GM12878 (cell line): ENCODE measurements around the gene AP1AR. TPM values are rescaled to one million over a fixed set of nuclear protein-coding genes. Genes with fewer than 3 reads are reported as not detected.

Experiments
- CBFB ChIP-seq: IDR thresholded peaks from 2 replicates; pipeline ENCODE4 v1.6.1; 2016; ENCODE audit warnings: antibody characterized with exemption, low read depth
- CREM ChIP-seq: IDR thresholded peaks from 2 replicates; pipeline ENCODE4 v1.6.1; 2014; ENCODE audit warnings: antibody characterized with exemption, low read depth
- EED ChIP-seq: sonication (generic); IDR thresholded peaks from 2 replicates; pipeline ENCODE4 v1.6.1; 2016; ENCODE audit warnings: antibody characterized with exemption, low read depth
- ETV6 ChIP-seq, 2 experiments: fragments of 450-650 bp in 1 of 2; IDR thresholded peaks in 1 of 2; conservative IDR thresholded peaks in 1 of 2; 2 replicates each; pipeline ENCODE4 v1.6.1; 2014; ENCODE audit warnings: antibody characterized with exemption in 1 of 2, borderline replicate concordance in 1 of 2, low read depth in 1 of 2, mild to moderate bottlenecking in 1 of 2, moderate library complexity in 1 of 2
- KDM1A ChIP-seq: fragments of 200-600 bp; sonication (generic); IDR thresholded peaks from 2 replicates; pipeline ENCODE4 v1.6.1; 2016; ENCODE audit warnings: borderline replicate concordance
- KLF5 ChIP-seq: fragments of 450-650 bp; IDR thresholded peaks from 2 replicates; pipeline ENCODE4 v1.6.1; 2014; ENCODE audit warnings: mild to moderate bottlenecking; ENCODE audit not compliant: partially characterized antibody
- RAD21 ChIP-seq: IDR thresholded peaks from 2 replicates; pipeline ENCODE4 v1.6.1; 2011; ENCODE audit warnings: mild to moderate bottlenecking, low read depth, low read length, moderate library complexity; ENCODE audit not compliant: insufficient read depth
- TARDBP ChIP-seq: IDR thresholded peaks from 2 replicates; pipeline ENCODE4 v1.6.1; 2016; ENCODE audit warnings: borderline replicate concordance
- TCF12 ChIP-seq: IDR thresholded peaks from 2 replicates; pipeline ENCODE4 v1.6.1; 2011; ENCODE audit warnings: low read depth, mild to moderate bottlenecking, low read length
- ZNF217 ChIP-seq: fragments of 450-650 bp; IDR thresholded peaks from 2 replicates; pipeline ENCODE4 v1.6.1; 2017; ENCODE audit warnings: antibody characterized with exemption, mild to moderate bottlenecking
- ZSCAN29 ChIP-seq: fragments of 450-650 bp; IDR thresholded peaks from 2 replicates; pipeline ENCODE4 v1.6.1; 2017; ENCODE audit warnings: mild to moderate bottlenecking, moderate library complexity
- polyA plus RNA-seq, 11 experiments: library from polyadenylated mRNA; depleted of rRNA in 4 of 11; unstranded in 6 of 11; stranded (reverse) in 5 of 11; fragments of >200 nt; fragmentation: Nextera tagmentation in 4 of 11; fragmentation: Illumina TruSeq in 1 of 11; extraction: Ambion mirVana in 4 of 11; extraction: Trizol in 1 of 11; gene quantifications; 1 replicate in 1 of 11; 2 replicates in 10 of 11; pipeline versions ENCODE4 v1.2.1 to v1.2.3, GENCODE V29; 2011 to 2016; ENCODE audit warnings: inconsistent platforms in 2 of 11, missing spikeins in 2 of 11, low read depth in 1 of 11
- total RNA-seq, 4 experiments: library from RNA; depleted of rRNA in 3 of 4; stranded (reverse); fragments of >200 nt in 3 of 4; fragmentation: Illumina TruSeq in 1 of 4; extraction: Trizol in 1 of 4; gene quantifications; 2 replicates each; pipeline versions ENCODE4 v1.2.1 to v1.2.3, GENCODE V29; 2013 to 2021
- TF ChIP-seq, protein P1 (sequence below): IDR thresholded peaks from 2 replicates; pipeline ENCODE4 v1.6.1; 2012; ENCODE audit warnings: mild to moderate bottlenecking, low read depth, low read length
- TF ChIP-seq, protein P2 (sequence below): IDR thresholded peaks from 2 replicates; pipeline ENCODE4 v1.6.1; 2011; ENCODE audit warnings: mild to moderate bottlenecking, low read depth, low read length, moderate library complexity; ENCODE audit not compliant: insufficient replicate concordance
- TF ChIP-seq, protein P3 (sequence below): fragments of 450-650 bp; IDR thresholded peaks from 2 replicates; pipeline ENCODE4 v1.6.1; 2017; ENCODE audit warnings: mild to moderate bottlenecking, moderate library complexity

Gene AP1AR
- total and polyA plus RNA-seq, 10 of the 15 experiments (the other 5 are each of a cell fraction or from before 2014, with no cell fraction given) = 5.6 to 29.1 (median 16.3) TPM

GRCh38 chr4:112290341-112290740 is 58.8 kb downstream of the AP1AR start (continued):
- TF ChIP-seq, protein P1, sequence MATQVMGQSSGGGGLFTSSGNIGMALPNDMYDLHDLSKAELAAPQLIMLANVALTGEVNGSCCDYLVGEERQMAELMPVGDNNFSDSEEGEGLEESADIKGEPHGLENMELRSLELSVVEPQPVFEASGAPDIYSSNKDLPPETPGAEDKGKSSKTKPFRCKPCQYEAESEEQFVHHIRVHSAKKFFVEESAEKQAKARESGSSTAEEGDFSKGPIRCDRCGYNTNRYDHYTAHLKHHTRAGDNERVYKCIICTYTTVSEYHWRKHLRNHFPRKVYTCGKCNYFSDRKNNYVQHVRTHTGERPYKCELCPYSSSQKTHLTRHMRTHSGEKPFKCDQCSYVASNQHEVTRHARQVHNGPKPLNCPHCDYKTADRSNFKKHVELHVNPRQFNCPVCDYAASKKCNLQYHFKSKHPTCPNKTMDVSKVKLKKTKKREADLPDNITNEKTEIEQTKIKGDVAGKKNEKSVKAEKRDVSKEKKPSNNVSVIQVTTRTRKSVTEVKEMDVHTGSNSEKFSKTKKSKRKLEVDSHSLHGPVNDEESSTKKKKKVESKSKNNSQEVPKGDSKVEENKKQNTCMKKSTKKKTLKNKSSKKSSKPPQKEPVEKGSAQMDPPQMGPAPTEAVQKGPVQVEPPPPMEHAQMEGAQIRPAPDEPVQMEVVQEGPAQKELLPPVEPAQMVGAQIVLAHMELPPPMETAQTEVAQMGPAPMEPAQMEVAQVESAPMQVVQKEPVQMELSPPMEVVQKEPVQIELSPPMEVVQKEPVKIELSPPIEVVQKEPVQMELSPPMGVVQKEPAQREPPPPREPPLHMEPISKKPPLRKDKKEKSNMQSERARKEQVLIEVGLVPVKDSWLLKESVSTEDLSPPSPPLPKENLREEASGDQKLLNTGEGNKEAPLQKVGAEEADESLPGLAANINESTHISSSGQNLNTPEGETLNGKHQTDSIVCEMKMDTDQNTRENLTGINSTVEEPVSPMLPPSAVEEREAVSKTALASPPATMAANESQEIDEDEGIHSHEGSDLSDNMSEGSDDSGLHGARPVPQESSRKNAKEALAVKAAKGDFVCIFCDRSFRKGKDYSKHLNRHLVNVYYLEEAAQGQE = 0 out of 2 replicates have a peak, but pooled peaks have one; percentile 8
- TF ChIP-seq TARDBP (no peak), KDM1A (no peak), KLF5 (no peak), EED (peak; percentile 87), ZNF217 (no peak), CREM (peak; percentile 54; the same call in 1 of the 2 replicates), ZSCAN29 (no peak), CBFB (no peak), TCF12 (peak; percentile 95), RAD21 (0 out of 2 replicates have a peak, but pooled peaks have one; percentile 18), ETV6 (conservative IDR thresholded peaks at IDR 0.05 in 1 of 2, IDR thresholded peaks at IDR 0.05 in 1 of 2; ENCODE audit: borderline replicate concordance in 1 of 2, low read depth in 1 of 2) (no peak; a peak in 1 of 4 replicates)
- TF ChIP-seq, protein P2, sequence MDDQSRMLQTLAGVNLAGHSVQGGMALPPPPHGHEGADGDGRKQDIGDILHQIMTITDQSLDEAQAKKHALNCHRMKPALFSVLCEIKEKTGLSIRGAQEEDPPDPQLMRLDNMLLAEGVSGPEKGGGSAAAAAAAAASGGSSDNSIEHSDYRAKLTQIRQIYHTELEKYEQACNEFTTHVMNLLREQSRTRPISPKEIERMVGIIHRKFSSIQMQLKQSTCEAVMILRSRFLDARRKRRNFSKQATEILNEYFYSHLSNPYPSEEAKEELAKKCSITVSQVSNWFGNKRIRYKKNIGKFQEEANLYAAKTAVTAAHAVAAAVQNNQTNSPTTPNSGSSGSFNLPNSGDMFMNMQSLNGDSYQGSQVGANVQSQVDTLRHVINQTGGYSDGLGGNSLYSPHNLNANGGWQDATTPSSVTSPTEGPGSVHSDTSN = no peak
- TF ChIP-seq, protein P3, sequence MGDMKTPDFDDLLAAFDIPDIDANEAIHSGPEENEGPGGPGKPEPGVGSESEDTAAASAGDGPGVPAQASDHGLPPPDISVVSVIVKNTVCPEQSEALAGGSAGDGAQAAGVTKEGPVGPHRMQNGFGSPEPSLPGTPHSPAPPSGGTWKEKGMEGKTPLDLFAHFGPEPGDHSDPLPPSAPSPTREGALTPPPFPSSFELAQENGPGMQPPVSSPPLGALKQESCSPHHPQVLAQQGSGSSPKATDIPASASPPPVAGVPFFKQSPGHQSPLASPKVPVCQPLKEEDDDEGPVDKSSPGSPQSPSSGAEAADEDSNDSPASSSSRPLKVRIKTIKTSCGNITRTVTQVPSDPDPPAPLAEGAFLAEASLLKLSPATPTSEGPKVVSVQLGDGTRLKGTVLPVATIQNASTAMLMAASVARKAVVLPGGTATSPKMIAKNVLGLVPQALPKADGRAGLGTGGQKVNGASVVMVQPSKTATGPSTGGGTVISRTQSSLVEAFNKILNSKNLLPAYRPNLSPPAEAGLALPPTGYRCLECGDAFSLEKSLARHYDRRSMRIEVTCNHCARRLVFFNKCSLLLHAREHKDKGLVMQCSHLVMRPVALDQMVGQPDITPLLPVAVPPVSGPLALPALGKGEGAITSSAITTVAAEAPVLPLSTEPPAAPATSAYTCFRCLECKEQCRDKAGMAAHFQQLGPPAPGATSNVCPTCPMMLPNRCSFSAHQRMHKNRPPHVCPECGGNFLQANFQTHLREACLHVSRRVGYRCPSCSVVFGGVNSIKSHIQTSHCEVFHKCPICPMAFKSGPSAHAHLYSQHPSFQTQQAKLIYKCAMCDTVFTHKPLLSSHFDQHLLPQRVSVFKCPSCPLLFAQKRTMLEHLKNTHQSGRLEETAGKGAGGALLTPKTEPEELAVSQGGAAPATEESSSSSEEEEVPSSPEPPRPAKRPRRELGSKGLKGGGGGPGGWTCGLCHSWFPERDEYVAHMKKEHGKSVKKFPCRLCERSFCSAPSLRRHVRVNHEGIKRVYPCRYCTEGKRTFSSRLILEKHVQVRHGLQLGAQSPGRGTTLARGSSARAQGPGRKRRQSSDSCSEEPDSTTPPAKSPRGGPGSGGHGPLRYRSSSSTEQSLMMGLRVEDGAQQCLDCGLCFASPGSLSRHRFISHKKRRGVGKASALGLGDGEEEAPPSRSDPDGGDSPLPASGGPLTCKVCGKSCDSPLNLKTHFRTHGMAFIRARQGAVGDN = peak; percentile 54; the same call in 1 of the 2 replicates
